Right lung (tissue), 10 donors: ENCODE measurements around the gene RSPH6A. TPM values are rescaled to one million over a fixed set of nuclear protein-coding genes. Genes with fewer than 3 reads are reported as not detected.

Experiments used
- DNase-seq, 2 donors: peaks; one replicate each; pipeline ENCODE4 v3.0.0-alpha.2; 2013
- long read RNA-seq, 8 donors: transcript quantifications; one replicate each; lab custom pipeline, GENCODE V29; 2026
- polyA plus RNA-seq, 5 donors: library from polyadenylated mRNA; unstranded; fragments of 120-200 nt; gene quantifications; one replicate each; pipeline versions ENCODE4 v1.2.1 to v1.2.3, GENCODE V29; 2013; ENCODE audit warnings: inconsistent platforms in 1 of 5, low replicate concordance in 1 of 5; ENCODE audit not compliant: insufficient read length in 5 of 5, insufficient read depth in 1 of 5

Gene RSPH6A
- under 1 TPM in 1 of 5 donors, not detected in 4; 0.08 TPM for polyA plus RNA-seq
- long read RNA-seq, donor 1: 0 reads
- long read RNA-seq, donor 2: 0 reads
- long read RNA-seq, donor 3: 0 reads
- long read RNA-seq, donor 4: 0 reads
- long read RNA-seq, donor 5: 0 reads
- long read RNA-seq, donor 6: 0 reads
- long read RNA-seq, donor 7: 0 reads
- long read RNA-seq, donor 8: 0 reads

DNA sequence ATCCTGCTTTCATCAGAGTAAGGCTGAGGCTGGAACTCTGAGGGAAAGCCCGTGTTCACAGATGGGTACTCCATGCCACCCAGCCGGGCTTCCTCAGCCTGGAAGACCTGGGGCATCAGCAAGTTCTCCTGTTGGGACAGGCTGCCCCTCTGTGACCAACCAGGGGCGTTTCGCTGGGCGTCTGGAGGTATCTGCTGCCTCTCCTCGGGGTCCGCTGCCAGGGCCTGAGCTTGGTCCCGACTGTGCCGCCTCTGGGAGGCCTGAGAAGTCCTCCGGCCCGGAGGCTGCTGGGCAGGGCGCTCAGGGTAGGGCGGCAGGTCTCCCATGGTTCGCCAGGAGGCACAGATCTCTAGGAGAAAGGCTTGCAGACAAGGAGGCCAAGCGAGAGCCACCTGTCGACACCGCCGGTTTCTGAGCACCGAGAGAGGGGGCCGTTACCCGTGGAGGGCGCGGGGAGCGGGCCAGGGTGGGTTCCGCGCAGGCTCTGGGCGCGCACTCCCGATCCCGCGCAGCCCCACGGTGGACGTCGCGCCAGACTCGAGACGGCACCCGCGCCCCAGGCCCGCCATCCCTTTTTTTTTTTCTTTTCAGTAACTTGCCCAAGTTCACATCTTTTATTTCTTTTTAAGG is at the start of gene RSPH6A:
Gene RSPH6A (minus strand): TSS at position 458 of the 630 bp plus-strand sequence. CDS start 132 bp downstream, at position 326.
- DNase-seq: no peak

DNA sequence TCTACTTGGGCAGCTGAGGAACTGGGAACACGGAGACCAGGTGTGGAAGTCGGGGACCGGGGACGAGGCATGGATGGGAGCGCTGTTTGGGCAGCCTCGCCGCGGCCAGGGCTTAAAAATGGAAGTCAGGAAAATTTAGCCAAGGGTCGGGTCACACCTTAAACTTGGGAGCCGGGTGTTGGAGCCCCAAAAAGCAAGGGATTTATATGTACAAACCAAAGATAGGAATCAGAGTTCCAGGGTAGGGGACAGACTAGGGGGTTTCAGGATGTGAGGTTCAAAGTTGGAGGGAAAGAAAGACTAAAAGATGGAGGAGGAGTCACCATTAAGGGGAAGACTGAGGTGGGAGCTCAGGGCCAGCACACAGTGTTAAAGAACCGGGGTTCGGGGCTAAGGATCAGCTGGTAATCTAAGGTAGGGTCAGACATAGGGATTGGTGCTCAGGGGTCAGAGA is 49.5 kb upstream of the RSPH6A start:
- DNase-seq: no peak

- DNase-seq: no peak
Measured at GRCh38 chr19:45863840-45864628, 48.9 kb upstream of the RSPH6A start, which contains the start of gene FOXA3. Gene FOXA3 (plus strand): TSS chr19:45864326. CDS start chr19:45864457, 131 bp downstream.

GRCh38 chr19:45863335-45863839 is 48.3 kb upstream of the RSPH6A start:
- DNase-seq: no peak

DNA sequence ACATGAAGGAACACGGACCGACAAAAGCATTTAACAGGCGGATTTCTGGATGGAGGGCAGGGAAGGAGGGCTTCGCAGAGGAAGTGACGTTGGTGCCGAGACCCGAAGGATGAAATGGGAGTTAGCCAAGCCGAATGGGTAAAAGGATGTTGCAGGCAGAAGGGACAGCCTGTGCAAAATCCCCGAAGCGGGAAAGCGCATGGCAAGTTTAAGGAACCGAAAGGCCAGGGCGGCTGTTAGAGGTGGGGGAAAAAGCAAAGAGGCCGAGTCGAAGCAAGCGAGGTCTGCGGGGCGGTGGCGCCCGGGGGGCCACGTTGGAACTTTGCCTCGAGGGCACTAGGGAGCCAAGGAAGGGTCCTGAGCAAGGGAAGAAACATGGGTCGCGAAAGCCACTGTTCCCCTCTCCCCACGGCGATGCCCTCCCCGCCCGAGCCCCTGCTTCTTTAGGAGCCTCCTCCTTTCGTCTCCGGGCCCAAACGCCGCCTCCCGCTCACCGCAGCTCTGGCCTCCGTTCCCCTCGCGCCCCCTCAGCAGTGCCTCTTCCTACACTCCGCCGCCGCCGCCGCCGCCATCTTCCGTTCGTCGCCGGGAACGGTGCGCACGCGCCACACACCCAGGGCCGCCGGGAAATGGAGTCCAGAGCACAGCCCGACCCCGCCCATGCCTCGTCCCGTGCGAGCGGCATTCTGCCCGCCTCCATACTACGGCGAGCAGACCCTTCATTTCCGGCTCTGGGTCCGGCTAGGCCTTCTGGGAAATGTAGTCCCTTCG is 47.6 kb upstream of the RSPH6A start, which contains the start of gene SYMPK:
Gene SYMPK (minus strand): TSS at position 584 of the 771 bp plus-strand sequence. CDS start 8,652 bp downstream, outside the sequence.
- peak; percentile 97 to 98 for DNase-seq

GRCh38 chr19:45862271-45862563 is 47.1 kb upstream of the RSPH6A start:
- no peak for DNase-seq

DNA sequence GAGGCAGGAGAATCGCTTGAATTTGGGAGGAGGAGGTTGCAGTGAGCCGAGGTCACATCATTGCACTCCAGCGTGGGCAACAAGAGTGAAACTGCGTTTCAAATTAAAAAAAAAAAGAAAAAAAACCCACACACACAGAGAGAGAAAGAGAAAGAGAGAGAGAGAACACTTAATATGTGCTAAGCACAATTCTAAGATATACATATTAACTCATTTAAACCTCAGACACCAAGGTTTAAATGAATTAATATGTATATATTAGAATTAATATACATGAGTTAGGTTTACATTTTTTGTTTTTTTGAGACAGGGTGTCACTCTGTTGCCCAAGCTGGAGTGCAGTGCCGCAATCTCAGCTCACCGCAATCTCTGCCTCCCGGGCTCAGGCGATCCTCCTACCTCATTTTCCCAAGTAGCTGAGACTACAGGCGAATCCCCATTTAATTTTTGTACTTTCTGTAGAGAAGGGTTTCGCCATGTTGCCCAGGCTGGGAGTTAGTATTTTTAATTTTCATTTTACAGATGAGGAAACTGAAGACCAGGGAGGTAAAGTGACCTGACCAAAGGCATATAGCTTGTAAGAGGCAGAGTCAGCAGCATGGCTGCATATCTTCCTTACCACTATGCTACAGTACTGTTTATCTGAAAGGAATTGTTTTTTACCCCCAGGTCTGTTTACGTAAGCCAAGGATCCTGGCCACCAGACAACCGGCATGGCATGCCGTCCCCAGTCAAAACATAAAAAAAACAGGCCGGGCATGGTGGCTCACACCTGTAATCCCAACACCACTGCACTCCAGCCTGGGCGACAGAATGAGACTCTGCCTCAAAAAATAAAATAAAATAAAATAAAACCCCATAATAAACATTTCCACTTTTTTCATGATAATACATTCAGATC is 45.5 kb upstream of the RSPH6A start:
- DNase-seq: no peak

DNA sequence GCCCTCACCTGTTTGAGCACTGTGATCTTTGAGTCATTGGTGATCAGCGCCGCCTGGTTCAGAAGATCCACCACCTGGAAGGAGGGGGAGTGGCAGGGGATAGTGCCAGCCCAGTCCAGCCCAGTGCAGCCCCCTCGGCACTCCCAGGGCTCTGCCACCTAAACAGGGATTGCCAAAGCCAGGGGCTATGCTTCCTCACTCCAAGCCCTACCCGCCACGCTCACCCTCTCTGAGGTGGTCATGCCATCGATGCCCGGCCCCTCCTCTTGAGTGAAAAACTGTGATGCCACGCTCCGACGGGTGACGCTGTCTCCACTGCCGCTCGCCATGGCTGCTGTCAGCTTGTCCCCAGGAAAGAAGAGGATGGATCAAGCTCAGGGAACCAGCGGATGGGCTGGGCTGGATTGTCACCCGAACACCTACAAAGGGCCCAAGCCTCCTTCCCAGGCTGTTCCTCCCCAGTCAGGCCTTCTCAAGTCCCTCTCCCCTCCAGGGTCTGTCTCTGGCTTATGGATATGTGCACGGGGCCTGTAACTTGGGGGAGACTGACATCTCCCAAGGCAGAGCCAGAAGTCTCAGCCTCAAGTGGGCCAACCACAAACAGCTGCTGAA is 39.2 kb upstream of the RSPH6A start:
- DNase-seq: no peak

DNA sequence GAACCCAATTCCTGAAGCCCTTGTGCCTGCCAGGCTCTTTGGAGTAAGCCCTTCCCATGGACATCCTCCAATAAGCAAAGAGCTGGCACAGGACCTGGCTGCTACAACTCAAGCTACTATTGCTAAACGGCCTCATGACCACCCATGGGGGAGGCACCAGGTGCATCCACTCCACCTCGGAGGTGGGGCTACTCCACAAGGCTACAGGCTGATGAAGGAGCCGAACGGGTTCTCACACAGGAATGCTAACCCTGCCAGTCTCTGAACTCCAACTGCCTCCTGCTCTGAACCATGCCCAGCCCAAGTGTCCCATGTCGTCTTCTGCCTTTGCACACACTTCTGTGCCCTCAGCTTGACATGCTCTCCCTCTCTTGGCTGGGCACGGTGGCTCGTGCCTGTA is 37.9 kb upstream of the RSPH6A start:
- peak; percentile 34 to 57 for DNase-seq

DNA sequence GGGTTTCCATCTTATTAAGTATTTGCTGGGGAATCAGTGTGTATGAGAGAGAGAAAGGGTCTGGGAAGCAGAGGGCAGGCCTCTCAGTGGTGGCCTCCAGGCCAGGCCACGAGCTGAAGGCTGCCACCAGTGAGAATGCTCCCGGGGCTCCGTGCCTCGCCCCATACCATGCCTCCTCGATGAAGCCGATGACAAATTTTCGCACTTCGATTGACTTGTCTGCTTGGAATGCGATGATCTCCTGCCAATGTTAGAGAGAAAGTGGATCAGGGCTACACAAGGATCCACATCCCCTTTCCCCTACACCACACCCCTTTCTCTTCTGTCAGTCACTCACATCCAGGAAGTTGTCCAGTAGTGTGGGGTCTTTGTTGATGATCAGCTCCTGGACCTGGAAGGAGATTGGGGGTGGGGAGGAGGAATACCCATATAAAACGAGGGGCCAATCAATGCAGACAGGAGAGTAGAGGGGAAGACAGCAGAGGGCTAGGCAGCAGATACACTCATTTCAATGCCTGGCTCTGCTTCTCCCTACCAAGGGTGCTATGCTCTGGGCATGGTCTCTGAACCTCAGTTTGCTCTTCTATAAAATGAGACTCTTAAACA is 37.1 kb upstream of the RSPH6A start:
- DNase-seq: no peak

GRCh38 chr19:45848922-45849321 is 33.8 kb upstream of the RSPH6A start:
- DNase-seq: no peak

- DNase-seq: no peak
Measured at GRCh38 chr19:45847663-45848062, 32.6 kb upstream of the RSPH6A start.

GRCh38 chr19:45842198-45842597 is 27.1 kb upstream of the RSPH6A start:
- DNase-seq: no peak

GRCh38 chr19:45834970-45835369 is 19.9 kb upstream of the RSPH6A start:
- DNase-seq: no peak

DNA sequence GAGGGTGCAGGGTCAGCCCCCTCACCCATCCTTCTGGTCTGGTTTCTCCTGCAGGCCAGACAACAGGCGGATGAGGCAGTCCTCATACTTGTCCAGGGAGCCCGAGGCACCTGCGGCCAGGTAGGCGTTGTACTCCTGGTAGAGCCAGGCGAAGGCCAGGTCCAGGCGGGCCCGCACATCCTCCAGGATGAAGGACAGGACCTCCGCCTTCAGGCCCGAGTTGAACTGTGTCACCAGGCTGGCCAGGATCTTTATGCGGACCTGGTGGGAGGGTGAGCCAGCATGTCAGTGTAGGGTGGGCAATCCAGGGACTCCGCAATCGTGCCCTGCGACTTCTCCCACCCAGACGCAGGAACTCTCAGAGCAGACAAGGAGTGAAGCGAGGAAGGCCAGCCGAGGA is 13.8 kb upstream of the RSPH6A start:
- no peak for DNase-seq

DNA sequence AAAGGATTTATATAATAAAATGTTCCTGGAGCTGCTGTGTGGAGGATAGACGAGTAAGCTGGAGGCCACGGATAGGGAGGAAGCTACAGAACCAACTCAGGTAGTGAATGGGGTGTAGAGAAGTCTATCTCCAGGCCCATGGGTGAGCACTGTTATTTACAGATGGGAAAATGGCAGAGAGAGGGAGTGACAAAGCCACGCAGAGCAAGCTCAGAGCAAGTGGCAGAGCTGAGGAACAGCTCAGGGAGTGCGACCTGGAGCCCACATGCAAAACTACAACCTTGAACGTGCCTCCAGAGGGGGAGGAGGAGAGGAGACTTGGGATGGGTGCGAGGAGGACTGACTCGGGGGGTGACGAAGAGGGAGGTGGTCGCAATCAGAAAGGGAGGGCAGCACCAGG is 13.4 kb upstream of the RSPH6A start:
- DNase-seq: no peak

DNA sequence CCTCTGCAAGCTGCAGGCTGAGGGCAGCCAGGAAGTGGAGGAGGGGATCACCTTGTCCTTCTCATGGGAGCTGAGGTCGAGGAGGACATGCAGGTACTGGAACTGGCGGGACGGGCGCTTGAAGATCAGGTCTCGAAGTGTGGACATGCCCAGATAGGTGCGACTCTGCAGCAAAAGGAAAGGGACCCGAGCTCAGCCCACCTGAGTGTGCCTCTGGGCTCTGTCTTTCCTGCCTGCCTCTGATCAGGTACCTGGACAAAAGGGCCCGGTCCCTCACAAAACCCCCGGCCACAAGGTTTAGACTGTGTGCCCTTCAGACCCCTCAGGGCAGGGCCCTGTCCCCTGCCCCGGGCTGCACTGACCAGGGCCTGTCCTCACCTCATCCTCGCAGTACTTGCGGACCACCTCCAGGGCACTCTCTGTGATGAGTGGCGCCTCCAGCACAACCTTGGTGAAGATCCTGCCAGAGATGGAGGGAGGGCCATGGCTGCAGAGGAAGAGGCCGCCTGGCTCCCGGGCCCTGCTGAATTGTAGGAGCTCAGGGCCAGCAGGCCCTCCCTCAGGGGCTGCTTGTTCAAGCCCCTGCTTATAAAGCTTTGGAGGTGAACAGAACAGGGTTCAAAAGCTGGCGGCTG is 12.5 kb upstream of the RSPH6A start:
- no peak for DNase-seq

GRCh38 chr19:45826934-45827333 is 11.8 kb upstream of the RSPH6A start:
- no peak for DNase-seq
